HCT116 (cell line): ENCODE results near the gene SLC44A3. TPM values are rescaled to one million over a fixed set of nuclear protein-coding genes. Genes with fewer than 3 reads are reported as not detected.

Source experiments
- ATAC-seq: fragments of 200-7000 bp; cut with Tn5 transposase; 2 replicates; pipeline ENCODE4 v1.9.1; 2020; ENCODE audit warnings: mild to moderate bottlenecking, moderate library complexity
- BruUV-seq: library from RNA; stranded (reverse); fragments of 400-500 nt; replicated peaks from 2 replicates; lab custom pipeline; 2021; lab: Mats Ljungman, UMichigan
- CTCF ChIA-PET: fragments of 300-600 bp; sonication (Branson Sonifier 250); formaldehyde crosslinking; loops from one replicate; lab custom pipeline; 2021; ENCODE audit warnings: antibody characterized with exemption; lab: Charles Lee
- POLR2A ChIA-PET: fragments of 300-600, 350-600 bp; sonication (Branson Sonifier 250); formaldehyde crosslinking; loops from one replicate; lab custom pipeline; 2021; ENCODE audit warnings: antibody characterized with exemption; lab: Charles Lee
- RAD21 ChIA-PET, 2 experiments: fragments of 300-600 bp; sonication (Branson Sonifier 250); formaldehyde crosslinking; loops; one replicate each; lab custom pipeline; 2023; ENCODE audit warnings: low total read pairs in 2 of 2; ENCODE audit not compliant: uncharacterized antibody in 2 of 2, unreplicated experiment in 2 of 2, low non-redundant PET in 1 of 2; lab: Charles Lee
- DNase-seq: peaks from one replicate; pipeline ENCODE4 v3.0.0-alpha.2; 2010; ENCODE audit warnings: low read depth, low spot score
- H2AFZ ChIP-seq: fragments of 200-600 bp; shearing (Covaris generic), sonication (generic); 2 replicates; pipeline ENCODE4 v1.6.1; 2017; ENCODE audit warnings: low read depth, mixed run types, mixed read lengths, antibody characterized with exemption, low read length; ENCODE audit not compliant: poor library complexity, severe bottlenecking
- H3K27ac ChIP-seq: 2 replicates; pipeline ENCODE4 v1.5.1; 2012; ENCODE audit warnings: low read depth, low read length
- H3K27me3 ChIP-seq: fragments of 200-600 bp; sonication (generic); 2 replicates; pipeline ENCODE4 v1.6.1; 2016; ENCODE audit warnings: mixed run types, low read length, mixed read lengths; ENCODE audit not compliant: insufficient read depth
- H3K36me3 ChIP-seq, 2 experiments: fragments of 200-500 bp in 1 of 2; fragments of 200-600 bp in 1 of 2; sonication (Bioruptor generic) in 1 of 2; sonication (generic) in 1 of 2; 2 replicates each; pipeline versions ENCODE4 v1.5.1 to v1.6.1; 2014 to 2016; ENCODE audit warnings: low read length in 2 of 2, inconsistent platforms in 1 of 2, mixed read lengths in 1 of 2, mixed run types in 1 of 2; ENCODE audit not compliant: insufficient read depth in 2 of 2, control insufficient read depth in 1 of 2
- H3K4me1 ChIP-seq, 2 experiments: fragments of 200-600 bp in 1 of 2; sonication (generic) in 1 of 2; 2 replicates each; pipeline versions ENCODE4 v1.5.1 to v1.6.1; 2012 to 2017; ENCODE audit warnings: low read length in 2 of 2, inconsistent platforms in 1 of 2, mild to moderate bottlenecking in 1 of 2, mixed read lengths in 1 of 2, mixed run types in 1 of 2, moderate library complexity in 1 of 2; ENCODE audit not compliant: insufficient read depth in 2 of 2, control insufficient read depth in 1 of 2
- H3K4me2 ChIP-seq: fragments of 200-600 bp; sonication (generic); 2 replicates; pipeline ENCODE4 v1.6.1; 2017; ENCODE audit warnings: mixed run types, low read length, mixed read lengths
- H3K4me3 ChIP-seq, 2 experiments: fragments of 200-600 bp in 1 of 2; sonication (generic) in 1 of 2; replicated peaks in 1 of 2; 2 replicates each; pipeline ENCODE4 v1.5.1; 2011 to 2016; ENCODE audit warnings: low read length in 2 of 2, control low read depth in 1 of 2, low read depth in 1 of 2, mild to moderate bottlenecking in 1 of 2, mixed read lengths in 1 of 2, mixed run types in 1 of 2
- H3K79me2 ChIP-seq: fragments of 200-600 bp; sonication (generic); 2 replicates; pipeline ENCODE4 v1.6.1; 2017; ENCODE audit warnings: mild to moderate bottlenecking, mixed run types, low read length, moderate library complexity, mixed read lengths; ENCODE audit not compliant: insufficient read depth
- H3K9ac ChIP-seq: fragments of 200-600 bp; sonication (generic); 2 replicates; pipeline ENCODE4 v1.6.1; 2016; ENCODE audit warnings: low read length, mixed read lengths
- H3K9me2 ChIP-seq: fragments of 200-600 bp; sonication (generic), shearing (Covaris generic); 2 replicates; pipeline ENCODE4 v1.6.1; 2017; ENCODE audit warnings: mixed run types, mild to moderate bottlenecking, moderate library complexity; ENCODE audit not compliant: insufficient read depth
- H3K9me3 ChIP-seq, 2 experiments: fragments of 200-500 bp in 1 of 2; fragments of 200-600 bp in 1 of 2; sonication (Bioruptor generic) in 1 of 2; sonication (generic) in 1 of 2; 2 replicates each; pipeline ENCODE4 v1.6.1; 2014 to 2017; ENCODE audit warnings: low read length in 2 of 2, mixed read lengths in 2 of 2, inconsistent platforms in 1 of 2, low read depth in 1 of 2, mild to moderate bottlenecking in 1 of 2, mixed run types in 1 of 2, moderate library complexity in 1 of 2; ENCODE audit not compliant: control insufficient read depth in 1 of 2, insufficient read depth in 1 of 2
- H4K20me1 ChIP-seq: fragments of 200-600 bp; sonication (generic), shearing (Covaris generic); 2 replicates; pipeline ENCODE4 v1.6.1; 2017; ENCODE audit warnings: mixed run types, mild to moderate bottlenecking, moderate library complexity; ENCODE audit not compliant: insufficient read depth
- CBX3 ChIP-seq: IDR thresholded peaks from 2 replicates; pipeline ENCODE4 v1.6.1; 2012; ENCODE audit warnings: low read depth
- CEBPB ChIP-seq: IDR thresholded peaks from 2 replicates; pipeline ENCODE4 v1.6.1; 2012; ENCODE audit warnings: low read depth
- EGR1 ChIP-seq: IDR thresholded peaks from 2 replicates; pipeline ENCODE4 v1.6.1; 2012; ENCODE audit warnings: low read depth
- EZH2 ChIP-seq: fragments of 200-600 bp; sonication (generic); IDR thresholded peaks from 2 replicates; pipeline ENCODE4 v1.6.1; 2017; ENCODE audit warnings: antibody characterized with exemption, mixed run types
- FOSL1 ChIP-seq: IDR thresholded peaks from 2 replicates; pipeline ENCODE4 v1.6.1; 2012; ENCODE audit warnings: low read depth
- JUND ChIP-seq: IDR thresholded peaks from 2 replicates; pipeline ENCODE4 v1.6.1; 2012
- POLR2A ChIP-seq: IDR thresholded peaks from 2 replicates; pipeline ENCODE4 v1.7.0; 2011; ENCODE audit warnings: borderline replicate concordance; ENCODE audit not compliant: insufficient read depth, insufficient read length; ENCODE audit errors: extremely low read depth
- POLR2AphosphoS5 ChIP-seq: IDR thresholded peaks from 2 replicates; pipeline ENCODE4 v1.6.1; 2011; ENCODE audit warnings: mild to moderate bottlenecking, low read depth, low read length, moderate library complexity
- RAD21 ChIP-seq: IDR thresholded peaks from 2 replicates; pipeline ENCODE4 v1.6.1; 2012; ENCODE audit warnings: low read depth, mild to moderate bottlenecking
- SP1 ChIP-seq: IDR thresholded peaks from 2 replicates; pipeline ENCODE4 v1.6.1; 2012; ENCODE audit warnings: low read depth
- SRF ChIP-seq: IDR thresholded peaks from 2 replicates; pipeline ENCODE4 v1.6.1; 2012; ENCODE audit warnings: low read depth
- ZFX ChIP-seq: fragments of 450-650 bp; IDR thresholded peaks from 2 replicates; pipeline ENCODE4 v1.6.1; 2017
- ZNF274 ChIP-seq: fragments of 200-500 bp; sonication (Bioruptor generic); IDR thresholded peaks from 2 replicates; pipeline ENCODE4 v1.6.1; 2014; ENCODE audit warnings: mild to moderate bottlenecking, low read depth, low read length, inconsistent platforms
- intact Hi-C: fragments of 100-400 bp; cut with micrococcal nuclease; formaldehyde crosslinking; loops from 2 replicates; pipeline ENCODE4 v1.10.0; 2022
- total RNA-seq: library from RNA; stranded (reverse); gene quantifications from one replicate; pipeline ENCODE4 v1.2.1, GENCODE V29; 2021; ENCODE audit not compliant: unreplicated experiment
- TF ChIP-seq, protein P1 (sequence below): IDR thresholded peaks from 2 replicates; pipeline ENCODE4 v1.6.1; 2012; ENCODE audit warnings: low read depth
- TF ChIP-seq, protein P2 (sequence below), 3 experiments: fragments of 200-600 bp in 1 of 3; sonication (generic) in 1 of 3; IDR thresholded peaks in 2 of 3; conservative IDR thresholded peaks in 1 of 3; 2 replicates each; pipeline ENCODE4 v1.5.1; 2012 to 2017; ENCODE audit warnings: low read depth in 2 of 3, low read length in 2 of 3, antibody characterized with exemption in 1 of 3, borderline replicate concordance in 1 of 3, control low read depth in 1 of 3, mild to moderate bottlenecking in 1 of 3, mixed read lengths in 1 of 3, mixed run types in 1 of 3, moderate library complexity in 1 of 3; ENCODE audit not compliant: insufficient read depth in 1 of 3
- TF ChIP-seq, protein P3 (sequence below): IDR thresholded peaks from 2 replicates; pipeline ENCODE4 v1.6.1; 2012

Gene SLC44A3
- total RNA-seq, 1 experiment from 2014 or later = 9.6 TPM

GRCh38 chr1:94917251-94917650 lies 97.1 kb downstream of the SLC44A3 start:
- Histone ChIP-seq H3K4me1 (peaks cover 5 to 37% of the 10 kb centered on the region in 2 experiments), H3K79me2 (peaks cover 100% of the 10 kb centered on the region), H3K36me3 (no peaks in the 10 kb centered on the region), H2AFZ (no peak overlapping the region), H4K20me1 (peaks cover 22% of the 10 kb centered on the region; the same call in 1 of the 2 replicates), H3K4me3 (no peak overlapping the region), H3K4me2 (no peak overlapping the region), H3K9me3 (no peaks in the 10 kb centered on the region), H3K9ac (no peak overlapping the region), H3K27ac (no peak overlapping the region), H3K27me3 (no peaks in the 10 kb centered on the region), H3K9me2 (no peaks in the 10 kb centered on the region)
- BruUV-seq = no TSS peak
- TF ChIP-seq FOSL1 (no peak), CBX3 (no peak), POLR2A (no peak), JUND (no peak), SRF (no peak), EZH2 (no peak), RAD21 (no peak), ZNF274 (no peak), ZFX (no peak), SP1 (no peak), EGR1 (no peak), CEBPB (no peak), POLR2AphosphoS5 (no peak)
- TF ChIP-seq, protein P1, sequence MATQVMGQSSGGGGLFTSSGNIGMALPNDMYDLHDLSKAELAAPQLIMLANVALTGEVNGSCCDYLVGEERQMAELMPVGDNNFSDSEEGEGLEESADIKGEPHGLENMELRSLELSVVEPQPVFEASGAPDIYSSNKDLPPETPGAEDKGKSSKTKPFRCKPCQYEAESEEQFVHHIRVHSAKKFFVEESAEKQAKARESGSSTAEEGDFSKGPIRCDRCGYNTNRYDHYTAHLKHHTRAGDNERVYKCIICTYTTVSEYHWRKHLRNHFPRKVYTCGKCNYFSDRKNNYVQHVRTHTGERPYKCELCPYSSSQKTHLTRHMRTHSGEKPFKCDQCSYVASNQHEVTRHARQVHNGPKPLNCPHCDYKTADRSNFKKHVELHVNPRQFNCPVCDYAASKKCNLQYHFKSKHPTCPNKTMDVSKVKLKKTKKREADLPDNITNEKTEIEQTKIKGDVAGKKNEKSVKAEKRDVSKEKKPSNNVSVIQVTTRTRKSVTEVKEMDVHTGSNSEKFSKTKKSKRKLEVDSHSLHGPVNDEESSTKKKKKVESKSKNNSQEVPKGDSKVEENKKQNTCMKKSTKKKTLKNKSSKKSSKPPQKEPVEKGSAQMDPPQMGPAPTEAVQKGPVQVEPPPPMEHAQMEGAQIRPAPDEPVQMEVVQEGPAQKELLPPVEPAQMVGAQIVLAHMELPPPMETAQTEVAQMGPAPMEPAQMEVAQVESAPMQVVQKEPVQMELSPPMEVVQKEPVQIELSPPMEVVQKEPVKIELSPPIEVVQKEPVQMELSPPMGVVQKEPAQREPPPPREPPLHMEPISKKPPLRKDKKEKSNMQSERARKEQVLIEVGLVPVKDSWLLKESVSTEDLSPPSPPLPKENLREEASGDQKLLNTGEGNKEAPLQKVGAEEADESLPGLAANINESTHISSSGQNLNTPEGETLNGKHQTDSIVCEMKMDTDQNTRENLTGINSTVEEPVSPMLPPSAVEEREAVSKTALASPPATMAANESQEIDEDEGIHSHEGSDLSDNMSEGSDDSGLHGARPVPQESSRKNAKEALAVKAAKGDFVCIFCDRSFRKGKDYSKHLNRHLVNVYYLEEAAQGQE = no peak
- TF ChIP-seq, protein P2, sequence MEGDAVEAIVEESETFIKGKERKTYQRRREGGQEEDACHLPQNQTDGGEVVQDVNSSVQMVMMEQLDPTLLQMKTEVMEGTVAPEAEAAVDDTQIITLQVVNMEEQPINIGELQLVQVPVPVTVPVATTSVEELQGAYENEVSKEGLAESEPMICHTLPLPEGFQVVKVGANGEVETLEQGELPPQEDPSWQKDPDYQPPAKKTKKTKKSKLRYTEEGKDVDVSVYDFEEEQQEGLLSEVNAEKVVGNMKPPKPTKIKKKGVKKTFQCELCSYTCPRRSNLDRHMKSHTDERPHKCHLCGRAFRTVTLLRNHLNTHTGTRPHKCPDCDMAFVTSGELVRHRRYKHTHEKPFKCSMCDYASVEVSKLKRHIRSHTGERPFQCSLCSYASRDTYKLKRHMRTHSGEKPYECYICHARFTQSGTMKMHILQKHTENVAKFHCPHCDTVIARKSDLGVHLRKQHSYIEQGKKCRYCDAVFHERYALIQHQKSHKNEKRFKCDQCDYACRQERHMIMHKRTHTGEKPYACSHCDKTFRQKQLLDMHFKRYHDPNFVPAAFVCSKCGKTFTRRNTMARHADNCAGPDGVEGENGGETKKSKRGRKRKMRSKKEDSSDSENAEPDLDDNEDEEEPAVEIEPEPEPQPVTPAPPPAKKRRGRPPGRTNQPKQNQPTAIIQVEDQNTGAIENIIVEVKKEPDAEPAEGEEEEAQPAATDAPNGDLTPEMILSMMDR (IDR thresholded peaks at IDR 0.05 in 2 of 3, conservative IDR thresholded peaks at IDR 0.05 in 1 of 3; ENCODE audit: borderline replicate concordance in 1 of 3, insufficient read depth in 1 of 3, low read depth in 2 of 3, low read length in 2 of 3) = no peak
- TF ChIP-seq, protein P3, sequence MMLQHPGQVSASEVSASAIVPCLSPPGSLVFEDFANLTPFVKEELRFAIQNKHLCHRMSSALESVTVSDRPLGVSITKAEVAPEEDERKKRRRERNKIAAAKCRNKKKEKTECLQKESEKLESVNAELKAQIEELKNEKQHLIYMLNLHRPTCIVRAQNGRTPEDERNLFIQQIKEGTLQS = no peak
- ATAC-seq (no peak), DNase-seq (no peak)
- CTCF ChIA-PET = no interaction called here
- RAD21 ChIA-PET = no interaction called here
- intact Hi-C loops = no loop called here
- POLR2A ChIA-PET = no interaction called here
